GM19240 (cell line): ENCODE data around the gene TSNAX.

Source experiments
- DNase-seq: peaks from one replicate; pipeline ENCODE4 v3.0.0; 2011; ENCODE audit warnings: low spot score; ENCODE audit not compliant: insufficient read length

Gene TSNAX

DNA sequence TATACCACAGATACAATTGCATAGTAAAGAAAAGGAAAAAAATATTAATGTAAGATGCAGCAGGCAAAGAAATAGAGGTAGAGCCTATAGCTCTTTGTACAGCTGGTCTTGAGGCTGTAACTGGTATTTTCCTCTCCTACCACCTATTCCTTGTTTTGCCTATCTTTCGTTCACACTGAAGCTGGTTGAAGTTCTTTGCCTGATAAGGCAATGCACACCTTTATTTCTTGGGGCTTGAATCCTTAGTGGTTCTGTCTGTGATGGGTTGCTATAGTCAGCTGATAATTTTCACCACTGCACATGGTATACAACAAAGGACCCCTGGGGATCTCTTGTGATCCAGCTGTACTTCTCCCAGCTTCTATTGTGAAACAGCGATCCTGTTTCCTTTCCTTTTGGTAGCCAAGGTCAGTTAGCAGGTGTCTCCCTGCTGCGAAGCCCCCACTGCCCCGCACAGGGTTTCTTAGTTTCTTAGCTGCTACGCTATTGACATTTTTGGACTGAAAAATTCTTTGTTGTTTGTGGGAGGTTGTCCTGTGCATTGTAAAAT, 9.9 kb upstream of the TSNAX start:
- DNase-seq = no peak

DNA sequence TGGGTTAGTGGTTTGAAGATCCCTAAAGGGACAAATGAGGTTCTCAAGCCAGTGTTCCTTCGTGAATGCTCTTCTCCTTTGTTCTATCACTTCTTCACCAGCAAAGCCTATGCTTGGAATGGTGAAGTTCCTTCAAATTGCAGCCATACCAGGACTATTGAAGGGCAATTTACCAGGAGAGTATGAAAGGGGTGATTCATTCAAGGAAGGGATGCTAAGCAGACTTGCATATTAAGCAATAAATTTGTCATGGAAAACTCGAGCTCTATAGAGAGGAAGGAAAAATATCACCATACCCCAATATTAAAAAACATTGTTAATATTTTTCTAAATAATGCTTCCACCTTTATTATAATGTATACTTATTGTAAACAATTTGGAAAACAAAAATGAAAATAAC, 9.3 kb upstream of the TSNAX start:
- no peak for DNase-seq

DNA sequence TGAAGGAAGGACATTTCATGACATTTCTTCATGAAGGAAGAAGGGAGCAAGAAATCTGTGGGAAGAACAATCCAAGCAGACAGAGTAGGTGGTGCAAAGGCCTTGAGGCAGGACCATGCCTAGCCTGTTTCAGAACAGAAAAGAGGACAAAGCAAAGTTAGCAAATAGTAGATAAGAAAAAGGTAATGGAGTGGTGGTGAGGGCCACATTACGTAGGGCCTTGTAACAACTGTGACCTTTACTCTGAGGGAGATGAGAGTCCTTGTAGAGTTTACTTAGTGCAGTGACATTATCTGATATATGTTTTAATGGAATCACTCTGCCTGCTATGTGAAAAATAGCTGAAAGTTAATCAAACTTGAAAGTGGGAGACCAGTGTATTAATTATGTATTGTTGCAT, 6.4 kb upstream of the TSNAX start:
- no peak for DNase-seq

DNA sequence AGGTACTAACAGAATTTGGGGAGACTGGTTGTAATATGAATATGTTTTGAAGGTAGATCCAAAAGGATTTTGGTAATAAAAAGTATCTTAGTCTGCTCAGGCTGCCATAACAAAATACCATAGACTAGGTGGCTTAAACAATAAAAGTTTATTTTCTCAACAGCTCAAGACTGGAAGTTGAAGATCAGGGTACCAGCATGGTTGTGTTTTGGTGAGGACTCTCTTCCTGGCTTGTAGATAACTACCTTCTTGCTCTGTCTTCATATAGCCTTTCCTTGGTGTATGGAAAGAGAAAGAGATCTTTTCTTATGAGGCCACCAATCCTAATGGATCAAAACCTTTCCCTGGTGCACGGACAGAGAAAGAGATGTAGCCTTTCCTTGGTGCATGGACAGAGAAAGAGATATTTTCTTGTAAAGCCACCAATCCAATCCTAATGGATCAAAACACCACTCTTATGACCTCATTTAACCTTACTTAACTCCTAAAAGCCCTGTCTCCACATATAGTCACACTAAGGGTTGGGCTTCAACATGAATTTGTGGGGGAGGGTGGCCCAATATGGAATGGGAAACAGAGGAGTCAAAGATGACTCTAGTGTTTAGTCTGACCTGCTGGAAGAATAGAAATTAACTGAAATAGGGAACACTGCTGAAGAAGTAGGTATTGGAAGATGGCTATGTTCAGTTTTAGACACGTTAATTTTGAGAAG, 5.4 kb upstream of the TSNAX start:
- DNase-seq = no peak

DNA sequence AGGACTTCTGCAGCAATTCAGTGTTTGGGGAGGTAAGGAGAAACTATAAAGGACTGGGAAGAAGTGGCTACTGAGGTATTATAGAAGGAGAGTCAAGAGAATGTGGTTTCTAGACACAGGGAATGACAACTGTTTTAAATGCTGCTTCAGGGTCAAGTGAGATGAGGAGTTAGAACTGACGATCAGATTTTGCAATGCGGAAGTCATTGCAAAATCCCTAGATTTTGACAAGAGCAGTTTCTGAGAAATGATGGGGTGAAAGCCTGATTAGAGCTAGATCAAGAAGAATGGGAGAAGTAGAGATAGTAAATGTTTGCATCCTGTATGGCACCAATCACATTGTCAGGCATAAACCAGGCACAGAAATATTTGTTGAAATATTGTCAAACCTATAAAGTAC, 4.7 kb upstream of the TSNAX start:
- no peak for DNase-seq

DNA sequence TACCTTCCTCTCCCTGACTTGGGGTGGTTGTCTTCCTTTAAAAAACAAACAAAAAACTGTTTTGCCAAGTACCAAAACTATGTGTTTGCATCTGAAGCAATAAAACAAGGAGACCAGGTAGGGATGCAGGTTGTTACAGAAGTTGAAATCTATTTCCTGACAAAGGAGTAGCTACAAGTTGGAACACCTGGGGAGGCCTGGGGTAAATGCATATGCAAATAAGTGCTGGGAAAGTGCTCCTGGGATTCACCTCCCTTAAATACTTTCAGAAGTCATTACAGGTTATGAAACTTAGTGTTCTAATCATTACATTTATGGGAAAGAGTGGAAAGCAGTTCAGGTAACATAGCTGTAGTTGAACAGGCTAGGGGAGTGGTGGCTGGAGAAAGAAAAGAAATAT, 1.9 kb upstream of the TSNAX start:
- DNase-seq = no peak

DNA sequence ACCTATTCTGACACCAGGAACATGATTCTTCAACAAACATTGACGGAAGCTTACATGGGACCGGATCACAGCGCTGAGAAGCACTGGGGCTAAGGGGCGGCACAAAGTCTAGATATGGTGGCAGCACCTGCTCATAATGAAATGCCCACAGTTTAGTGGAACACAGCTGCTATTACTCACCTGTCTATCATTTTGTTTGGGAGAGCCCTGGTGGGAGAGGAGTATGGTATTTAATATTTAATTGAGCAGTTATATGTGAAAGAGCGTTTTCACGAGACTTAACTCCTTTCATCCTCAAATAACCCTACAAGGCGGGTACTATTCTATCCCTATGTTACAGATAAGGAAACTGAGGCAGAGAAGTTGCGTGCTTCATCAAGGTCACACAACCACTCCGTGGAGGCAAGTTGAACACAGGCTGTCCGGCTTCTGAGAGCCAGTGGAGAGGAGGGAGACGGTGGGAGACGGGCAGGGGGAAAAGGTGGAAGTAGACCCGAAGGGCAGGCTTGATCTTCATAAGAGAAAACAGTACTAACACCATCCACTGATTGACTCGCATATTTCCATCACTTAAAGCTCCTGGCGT, 790 bp upstream of the TSNAX start:
- DNase-seq = no peak

DNA sequence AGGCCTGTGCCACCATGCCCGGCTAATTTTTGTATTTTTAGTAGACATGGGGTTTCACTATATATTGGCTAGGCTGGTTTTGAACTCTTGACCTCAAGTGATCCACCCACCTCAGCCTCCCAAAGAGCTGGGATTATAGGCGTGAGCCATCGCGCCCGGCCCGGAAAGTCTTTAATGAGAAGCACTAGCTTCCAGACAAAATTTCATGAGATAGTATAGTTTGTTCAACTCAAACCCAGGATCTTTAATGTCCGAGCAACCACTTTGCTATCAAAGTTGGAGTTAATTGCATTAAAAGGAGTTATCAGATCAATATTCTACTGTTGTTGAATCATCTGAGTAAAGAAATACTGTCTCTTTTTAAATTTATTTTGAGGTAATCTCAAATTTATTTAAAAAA, 4.8 kb downstream of the TSNAX start:
- DNase-seq = no peak

DNA sequence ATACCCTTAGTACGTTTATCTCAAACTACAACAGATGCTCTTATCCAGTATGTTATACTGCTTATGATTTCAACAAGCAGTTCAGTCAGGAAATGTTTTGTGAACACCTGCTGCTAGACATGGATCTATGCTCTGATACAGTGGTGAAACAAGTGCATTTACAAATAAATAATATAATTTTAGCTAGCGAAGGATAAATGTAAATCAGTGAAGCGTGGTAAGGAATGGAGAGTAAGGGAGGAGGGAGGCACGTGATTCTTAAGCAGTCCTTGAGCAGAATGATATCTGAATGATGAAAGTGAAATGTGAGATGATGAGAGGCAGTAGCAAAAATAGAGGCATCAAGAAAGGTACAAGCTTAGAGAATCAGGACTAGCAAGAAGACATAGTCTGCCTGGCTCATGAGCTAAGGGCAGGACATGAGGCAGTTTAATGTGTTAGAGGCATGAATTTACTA, 6.3 kb downstream of the TSNAX start:
- DNase-seq = no peak

DNA sequence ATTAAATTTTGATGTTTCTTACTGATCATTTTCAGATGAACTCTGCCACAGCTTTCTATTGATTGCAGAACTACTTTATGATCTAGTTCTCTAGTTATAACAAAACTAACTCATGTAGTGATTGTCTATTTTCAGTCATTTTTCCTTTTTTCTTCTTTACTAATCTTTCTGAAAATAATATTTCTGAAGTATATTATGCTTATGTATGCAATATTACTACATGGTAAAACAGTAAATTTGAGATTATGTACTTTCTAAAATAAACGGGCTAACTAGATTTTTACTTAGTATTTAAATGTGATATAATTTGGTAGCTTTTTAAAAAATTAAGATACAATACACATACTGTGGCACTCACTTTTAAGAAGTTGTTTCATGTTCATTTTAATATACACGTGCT, 7.6 kb downstream of the TSNAX start:
- no peak for DNase-seq

DNA sequence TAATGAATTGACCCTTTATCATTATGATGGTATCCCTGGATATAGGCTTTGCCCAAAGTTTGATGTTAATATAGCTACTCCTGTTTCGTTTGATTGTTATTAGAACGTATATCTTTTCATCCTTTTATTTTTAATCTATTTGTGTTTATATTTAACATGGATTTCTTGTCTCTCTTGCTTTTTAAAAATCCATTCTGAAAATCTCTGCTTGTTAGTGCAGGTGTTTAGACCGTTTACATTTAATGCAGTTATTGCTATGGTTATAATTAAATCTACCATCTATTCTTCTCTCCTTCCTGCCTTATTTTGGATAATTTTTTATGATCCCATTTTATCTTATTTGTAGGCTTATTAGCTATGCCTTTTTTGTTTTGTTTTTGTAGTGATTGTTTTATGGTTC, 12.4 kb downstream of the TSNAX start:
- no peak for DNase-seq

DNA sequence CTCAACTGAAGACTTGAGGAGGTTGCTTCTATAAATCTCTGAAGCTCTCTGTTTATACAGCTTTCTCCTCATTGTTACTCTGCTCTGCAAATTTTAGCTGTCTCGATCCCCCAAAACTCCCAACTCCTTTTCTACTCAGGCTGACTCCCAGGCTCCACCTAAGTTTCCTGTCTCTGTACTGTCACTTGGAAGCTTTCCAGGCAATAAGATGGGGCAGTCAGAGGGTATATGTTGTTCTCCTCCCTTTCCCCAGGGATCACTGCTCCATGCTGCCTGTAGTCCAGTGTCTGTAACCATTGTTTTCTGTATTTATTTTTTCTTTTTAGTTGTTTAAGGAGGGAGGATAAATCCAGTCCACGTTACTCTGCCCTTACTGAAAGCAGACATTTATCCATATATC, 13.4 kb downstream of the TSNAX start:
- no peak for DNase-seq

DNA sequence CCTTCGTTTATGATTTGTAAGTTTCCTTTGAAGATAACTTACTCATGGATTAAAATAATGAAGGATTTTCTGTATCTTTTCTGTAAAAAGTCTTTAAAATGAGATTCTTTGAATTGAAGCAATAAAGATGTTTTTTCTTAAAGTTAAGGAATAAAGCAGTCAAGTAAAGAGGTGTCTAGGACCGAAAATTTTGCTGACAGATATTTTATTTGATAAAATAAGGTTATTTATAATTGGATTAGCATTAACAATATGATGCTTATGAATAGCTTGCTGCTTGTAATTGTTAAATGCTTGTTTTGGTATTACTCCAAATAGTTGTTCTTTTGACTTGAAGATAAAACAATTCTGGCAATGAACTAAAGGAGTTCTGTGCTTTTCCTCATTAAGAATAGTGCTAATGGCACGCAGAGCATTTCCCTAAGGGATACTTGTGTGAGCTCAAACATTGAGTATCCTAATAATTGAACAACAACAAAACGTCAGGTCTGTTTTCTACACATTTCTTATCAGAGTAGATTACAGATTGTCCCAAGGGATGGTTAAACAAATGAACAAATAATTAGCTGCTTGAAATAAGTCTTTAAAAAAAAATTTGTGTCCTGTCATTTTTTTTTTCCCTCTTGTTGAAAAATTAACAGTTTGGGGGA, 16.6 kb downstream of the TSNAX start:
- DNase-seq = no peak

DNA sequence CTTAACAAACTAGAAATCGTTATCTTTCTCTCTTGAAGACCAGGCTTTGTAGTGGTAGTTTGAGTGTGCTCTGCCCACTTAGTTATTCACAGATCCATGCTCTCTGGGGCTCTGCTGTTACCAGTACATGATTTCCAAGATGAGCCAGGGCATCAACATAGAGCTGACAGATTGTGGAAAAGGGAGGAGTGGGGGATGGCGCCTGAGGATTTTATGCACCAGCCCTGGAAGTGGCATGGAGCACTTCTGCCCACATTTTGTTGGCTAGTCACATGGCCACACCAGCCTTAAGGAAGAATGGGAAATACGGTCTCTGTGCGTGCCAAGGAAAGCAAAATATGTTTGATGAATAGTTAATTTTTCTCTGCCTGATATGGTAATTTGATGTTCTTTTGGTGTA, 18.2 kb downstream of the TSNAX start:
- no peak for DNase-seq

DNA sequence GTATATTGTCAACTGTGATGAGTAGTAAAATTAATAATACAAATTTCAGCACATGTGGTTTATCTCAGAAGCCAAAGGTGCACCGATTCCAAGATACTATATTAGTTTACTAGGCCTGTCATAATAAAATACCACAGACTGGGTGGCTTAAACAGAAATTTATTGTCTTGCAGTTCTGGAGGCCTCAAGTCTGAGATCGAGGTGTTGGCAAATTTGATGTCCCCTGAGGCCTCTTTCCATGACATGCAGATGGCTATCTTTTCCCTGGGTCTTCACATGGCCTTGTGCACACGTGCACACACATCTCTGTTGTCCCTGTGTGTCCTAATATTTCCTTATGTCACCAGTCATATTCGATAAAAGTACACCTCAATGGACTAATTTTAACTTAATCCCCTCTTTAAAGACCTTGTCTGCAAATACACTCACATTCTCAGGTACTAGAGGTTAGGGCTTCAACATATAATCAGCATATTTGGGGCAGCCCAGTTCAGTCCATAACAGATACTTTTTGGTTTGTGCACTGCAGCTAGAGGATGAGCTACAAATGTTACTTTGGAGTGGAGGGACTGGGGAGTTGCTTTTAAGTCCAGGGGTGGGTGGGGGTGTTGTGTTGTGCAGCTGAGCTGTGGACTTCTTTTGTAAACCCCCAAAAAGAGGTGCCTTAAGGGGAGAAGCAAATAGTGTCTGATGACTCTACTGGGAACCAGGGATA, 21.4 kb downstream of the TSNAX start:
- DNase-seq = no peak

DNA sequence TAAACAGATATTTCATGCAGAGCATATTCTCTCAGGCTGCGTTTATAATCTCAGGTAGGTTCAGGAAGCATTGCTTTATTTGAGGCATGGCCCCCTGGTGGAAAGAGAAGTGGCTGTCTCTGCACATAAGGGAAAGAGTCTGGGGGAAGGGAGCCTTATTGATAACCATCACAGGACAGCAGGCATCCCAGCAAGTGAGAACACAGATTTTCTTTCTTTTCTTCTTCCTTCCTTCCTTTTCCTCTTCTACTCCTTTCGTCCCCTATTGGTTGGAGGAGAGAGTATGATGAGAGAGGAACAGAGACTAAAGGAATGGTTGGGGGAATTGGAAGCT, 21.9 kb downstream of the TSNAX start:
- peak; percentile 8 for DNase-seq

DNA sequence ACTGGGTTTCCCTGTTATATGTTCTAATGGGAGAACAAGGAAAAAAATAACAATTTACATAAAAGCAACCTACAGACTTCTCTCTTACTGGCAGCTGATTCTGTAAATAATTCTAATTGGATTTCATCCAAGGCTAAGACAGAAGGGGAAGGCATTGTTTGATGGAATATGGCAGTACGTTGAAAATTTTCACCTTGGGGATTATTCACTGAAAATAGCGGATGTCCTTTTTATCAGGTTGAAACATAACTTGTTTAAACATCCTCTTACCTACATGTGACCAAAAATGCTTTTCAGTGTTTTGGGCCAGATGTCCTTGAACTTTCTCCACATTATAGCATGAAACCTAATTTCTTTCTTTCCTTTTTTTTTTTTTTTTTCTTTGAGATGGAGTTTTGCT, 24.9 kb downstream of the TSNAX start:
- DNase-seq = no peak

DNA sequence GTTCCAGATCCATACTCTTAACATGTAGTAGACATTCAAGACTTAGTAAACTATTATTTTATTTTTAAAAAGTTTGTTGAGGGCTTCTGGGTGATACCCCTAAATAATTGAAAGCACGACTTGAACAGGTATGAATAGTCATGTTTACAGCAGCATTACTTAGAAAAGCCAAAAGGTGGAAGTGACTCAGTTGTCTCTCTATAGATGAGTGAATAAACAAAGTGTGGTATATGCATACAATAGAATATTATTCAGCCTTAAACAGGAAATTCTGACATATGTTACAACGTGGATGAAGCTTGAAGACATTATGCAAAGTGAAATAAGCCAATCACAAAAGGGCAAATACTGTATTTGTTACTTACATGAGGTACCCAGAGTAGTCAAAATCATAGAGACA, 26.5 kb downstream of the TSNAX start:
- DNase-seq = no peak

DNA sequence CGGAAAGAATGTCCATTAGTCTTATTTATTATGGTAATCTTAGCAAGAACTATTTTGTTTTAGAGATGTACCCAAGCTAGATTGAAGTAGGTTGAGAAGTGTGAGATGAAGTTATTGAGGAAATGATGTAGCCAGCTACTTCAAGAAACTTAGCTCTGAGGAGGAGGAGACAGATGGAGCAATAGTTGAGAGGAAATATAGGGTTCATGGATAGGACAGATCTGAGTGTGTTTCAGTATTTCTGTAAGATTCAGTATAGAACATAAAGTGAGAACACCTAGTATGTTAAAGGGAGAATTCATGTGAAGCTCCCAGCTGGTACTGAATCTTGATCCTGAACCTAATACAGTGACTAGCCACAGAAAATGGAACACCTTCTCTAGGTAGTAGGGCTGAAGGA, 28.9 kb downstream of the TSNAX start:
- no peak for DNase-seq

DNA sequence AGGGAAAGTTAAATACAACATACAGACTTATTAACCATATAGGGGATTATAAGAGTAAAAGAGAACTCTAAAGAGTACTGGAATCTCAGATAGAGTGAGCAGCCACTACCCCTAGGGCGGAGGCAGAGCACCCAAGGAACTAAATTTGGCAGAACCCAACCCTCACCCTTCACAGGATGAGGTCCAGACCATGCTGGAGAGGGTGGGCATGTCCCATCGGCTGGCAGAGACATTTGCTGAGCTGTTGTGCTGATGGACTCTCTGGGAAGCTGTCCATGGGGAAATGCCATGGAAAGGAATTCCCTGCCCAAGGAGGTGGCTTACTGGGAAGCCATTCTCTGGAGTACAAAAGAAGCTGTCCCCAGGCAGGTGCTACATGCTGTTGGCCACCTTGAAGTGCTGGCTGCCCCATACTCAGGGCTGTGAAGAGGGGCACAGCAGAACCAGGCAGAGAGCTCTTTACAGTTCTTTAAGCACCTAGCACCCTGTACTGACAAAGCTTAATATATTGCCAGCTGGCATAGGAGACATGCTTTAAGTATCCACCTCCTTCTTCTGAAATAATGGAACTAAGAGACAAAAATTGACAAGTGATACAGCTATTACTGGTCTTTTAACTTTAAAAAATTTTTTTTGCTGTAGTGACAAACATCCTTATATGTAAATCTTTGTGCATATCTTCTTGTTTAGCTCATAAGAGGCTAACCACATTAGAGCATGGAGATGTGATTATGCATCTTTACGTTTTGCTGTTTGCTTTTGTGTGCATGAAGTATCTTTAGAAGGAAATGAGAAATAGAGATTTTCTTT, 29.6 kb downstream of the TSNAX start:
- no peak for DNase-seq

DNA sequence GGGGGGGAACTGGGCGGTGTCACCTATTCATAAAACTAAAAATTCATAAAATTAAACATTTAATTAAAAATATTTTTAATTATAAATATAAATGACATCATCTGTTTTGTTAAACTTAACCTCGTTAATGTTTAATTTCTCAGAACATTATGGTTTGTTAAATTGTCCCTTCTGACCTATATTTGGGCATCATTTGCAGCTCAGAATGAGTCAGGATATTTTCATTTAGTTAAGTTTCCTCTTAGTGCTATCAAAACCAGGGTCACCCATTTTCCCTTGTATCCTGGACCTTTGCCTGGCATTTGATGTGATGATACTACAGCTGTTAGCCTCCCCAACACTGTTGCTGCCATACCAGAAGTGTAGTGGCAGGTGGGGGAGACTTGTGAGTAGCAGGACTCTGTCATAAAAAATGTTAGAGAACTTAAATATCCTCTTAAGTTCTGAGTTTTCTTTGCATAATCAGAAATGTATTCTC, 30.3 kb downstream of the TSNAX start:
- DNase-seq = no peak
